Measurements from ENCODE around the gene STX16.

Gene STX16

GRCh38 chr20:58675146-58675584, 24.1 kb downstream of the STX16 start:
- no peak for DNase-seq (ENCODE audit: extremely low read depth, insufficient read length)
- TF ChIP-seq, protein P1, sequence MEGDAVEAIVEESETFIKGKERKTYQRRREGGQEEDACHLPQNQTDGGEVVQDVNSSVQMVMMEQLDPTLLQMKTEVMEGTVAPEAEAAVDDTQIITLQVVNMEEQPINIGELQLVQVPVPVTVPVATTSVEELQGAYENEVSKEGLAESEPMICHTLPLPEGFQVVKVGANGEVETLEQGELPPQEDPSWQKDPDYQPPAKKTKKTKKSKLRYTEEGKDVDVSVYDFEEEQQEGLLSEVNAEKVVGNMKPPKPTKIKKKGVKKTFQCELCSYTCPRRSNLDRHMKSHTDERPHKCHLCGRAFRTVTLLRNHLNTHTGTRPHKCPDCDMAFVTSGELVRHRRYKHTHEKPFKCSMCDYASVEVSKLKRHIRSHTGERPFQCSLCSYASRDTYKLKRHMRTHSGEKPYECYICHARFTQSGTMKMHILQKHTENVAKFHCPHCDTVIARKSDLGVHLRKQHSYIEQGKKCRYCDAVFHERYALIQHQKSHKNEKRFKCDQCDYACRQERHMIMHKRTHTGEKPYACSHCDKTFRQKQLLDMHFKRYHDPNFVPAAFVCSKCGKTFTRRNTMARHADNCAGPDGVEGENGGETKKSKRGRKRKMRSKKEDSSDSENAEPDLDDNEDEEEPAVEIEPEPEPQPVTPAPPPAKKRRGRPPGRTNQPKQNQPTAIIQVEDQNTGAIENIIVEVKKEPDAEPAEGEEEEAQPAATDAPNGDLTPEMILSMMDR (IDR thresholded peaks at IDR 0.05; ENCODE audit: insufficient read depth, low read length, poor library complexity, severe bottlenecking): no peak
- H3K4me3 ChIP-seq (replicated peaks; ENCODE audit: low read depth, low read length): no peak overlapping the region
- H3K36me3 ChIP-seq (ENCODE audit: control insufficient read depth, insufficient read depth, low read length): peaks cover 17% of the 10 kb centered on the region
- no peaks in the 10 kb centered on the region for H3K27me3 ChIP-seq (replicated peaks; ENCODE audit: control insufficient read depth, insufficient read depth, low read length)

DNA sequence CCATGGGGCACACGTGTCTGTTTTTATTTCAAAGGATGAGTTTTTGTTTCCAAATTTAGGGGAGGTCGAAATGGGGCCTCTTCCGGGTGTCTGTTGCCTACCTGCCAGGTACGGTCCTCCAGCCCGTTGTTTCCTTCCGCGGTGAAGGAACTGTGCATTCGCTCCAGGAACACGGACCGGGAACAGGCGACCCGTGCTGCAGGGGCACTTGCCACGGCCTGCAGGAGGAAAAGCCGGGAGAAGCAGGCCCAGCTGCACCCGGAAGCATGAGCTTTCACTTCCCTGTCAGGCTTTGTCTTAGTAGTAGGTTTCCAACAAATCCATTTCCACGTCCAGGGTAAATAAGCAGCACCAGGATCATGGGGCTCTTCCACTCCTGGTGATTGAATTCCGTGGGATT, 24.6 kb downstream of the STX16 start:
- Histone ChIP-seq H3K4me3 (replicated peaks; ENCODE audit: low read depth, low read length) (no peak overlapping the region), H3K27me3 (replicated peaks; ENCODE audit: control insufficient read depth, insufficient read depth, low read length) (no peaks in the 10 kb centered on the region), H3K36me3 (ENCODE audit: control insufficient read depth, insufficient read depth, low read length) (peaks cover 16% of the 10 kb centered on the region)
- DNase-seq (ENCODE audit: extremely low read depth, insufficient read length): no peak
- TF ChIP-seq, protein P1 (IDR thresholded peaks at IDR 0.05; ENCODE audit: insufficient read depth, low read length, poor library complexity, severe bottlenecking): no peak

- no peaks in the 10 kb centered on the region for H3K27me3 ChIP-seq (replicated peaks; ENCODE audit: control insufficient read depth, insufficient read depth, low read length)
- DNase-seq (ENCODE audit: extremely low read depth, insufficient read length): no peak
- TF ChIP-seq, protein P1 (IDR thresholded peaks at IDR 0.05; ENCODE audit: insufficient read depth, low read length, poor library complexity, severe bottlenecking): no peak
- H3K36me3 ChIP-seq (ENCODE audit: control insufficient read depth, insufficient read depth, low read length): peaks cover 13% of the 10 kb centered on the region
- H3K4me3 ChIP-seq (replicated peaks; ENCODE audit: low read depth, low read length): no peak overlapping the region
Observed at GRCh38 chr20:58676161-58676560, 25.1 kb downstream of the STX16 start.

DNA sequence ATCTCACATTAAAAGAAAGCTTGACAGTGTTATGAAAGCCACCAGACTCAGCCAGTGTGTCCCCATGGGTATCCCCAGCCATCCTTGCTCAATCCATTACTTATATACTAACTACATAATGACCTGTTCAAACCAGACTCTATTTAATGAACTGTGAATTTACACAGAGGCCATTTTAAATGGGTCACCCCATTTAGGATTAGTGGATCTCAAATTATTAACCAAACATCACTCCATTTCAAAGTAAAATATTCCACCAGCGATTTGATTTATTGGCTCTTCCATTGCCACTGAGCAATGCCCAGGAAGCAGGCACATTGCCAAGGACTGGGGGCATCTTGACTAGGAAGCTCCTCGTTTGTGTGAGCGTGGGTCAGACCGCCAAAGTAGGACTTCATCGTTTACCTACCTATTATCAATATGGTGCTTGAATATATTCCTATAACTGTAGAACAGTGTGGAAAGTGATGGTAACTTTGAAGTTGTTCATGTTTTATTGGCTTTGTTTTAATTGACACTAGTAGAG, 26.1 kb downstream of the STX16 start:
- H3K36me3 ChIP-seq (ENCODE audit: control insufficient read depth, insufficient read depth, low read length): peaks cover 12% of the 10 kb centered on the region
- no peak overlapping the region for H3K4me3 ChIP-seq (replicated peaks; ENCODE audit: low read depth, low read length)
- no peaks in the 10 kb centered on the region for H3K27me3 ChIP-seq (replicated peaks; ENCODE audit: control insufficient read depth, insufficient read depth, low read length)
- no peak for DNase-seq (ENCODE audit: extremely low read depth, insufficient read length)
- TF ChIP-seq, protein P1 (IDR thresholded peaks at IDR 0.05; ENCODE audit: insufficient read depth, low read length, poor library complexity, severe bottlenecking): no peak

GRCh38 chr20:58677808-58678207, 26.7 kb downstream of the STX16 start:
- TF ChIP-seq, protein P1 (IDR thresholded peaks at IDR 0.05; ENCODE audit: insufficient read depth, low read length, poor library complexity, severe bottlenecking): no peak
- peaks cover 12% of the 10 kb centered on the region for H3K36me3 ChIP-seq (ENCODE audit: control insufficient read depth, insufficient read depth, low read length)
- no peak overlapping the region for H3K4me3 ChIP-seq (replicated peaks; ENCODE audit: low read depth, low read length)
- H3K27me3 ChIP-seq (replicated peaks; ENCODE audit: control insufficient read depth, insufficient read depth, low read length): no peaks in the 10 kb centered on the region
- no peak for DNase-seq (ENCODE audit: extremely low read depth, insufficient read length)

- Histone ChIP-seq H3K36me3 (ENCODE audit: control insufficient read depth, insufficient read depth, low read length) (peaks cover 14% of the 10 kb centered on the region), H3K27me3 (replicated peaks; ENCODE audit: control insufficient read depth, insufficient read depth, low read length) (no peaks in the 10 kb centered on the region), H3K4me3 (replicated peaks; ENCODE audit: low read depth, low read length) (no peak overlapping the region)
- TF ChIP-seq, protein P1 (IDR thresholded peaks at IDR 0.05; ENCODE audit: insufficient read depth, low read length, poor library complexity, severe bottlenecking): no peak
- DNase-seq (ENCODE audit: extremely low read depth, insufficient read length): no peak
Observed at GRCh38 chr20:58678806-58679205, 27.7 kb downstream of the STX16 start.
